HFFc6 (cell line): ENCODE results near the gene NAPSA. TPM values are rescaled to one million over a fixed set of nuclear protein-coding genes. Genes with fewer than 3 reads are reported as not detected.

ENCODE experiments used
- DNase-seq: peaks from one replicate; pipeline ENCODE4 v3.0.0-alpha.2; 2018
- H3K27ac Mint-ChIP-seq: 2 replicates; pipeline ENCODE4 v1.8.0; 2020; ENCODE audit warnings: mild to moderate bottlenecking, mixed read lengths
- H3K27me3 Mint-ChIP-seq: 2 replicates; pipeline ENCODE4 v1.8.0; 2021; ENCODE audit warnings: mild to moderate bottlenecking, moderate library complexity, mixed read lengths; ENCODE audit not compliant: insufficient read depth
- H3K36me3 Mint-ChIP-seq: 2 replicates; pipeline ENCODE4 v1.8.0; 2021; ENCODE audit warnings: low read depth, mixed read lengths
- H3K4me1 Mint-ChIP-seq: 2 replicates; pipeline ENCODE4 v1.8.0; 2020; ENCODE audit warnings: low read depth, mixed read lengths
- H3K4me3 Mint-ChIP-seq: 2 replicates; pipeline ENCODE4 v1.8.0; 2020; ENCODE audit warnings: mild to moderate bottlenecking, moderate library complexity, mixed read lengths
- H3K9me3 Mint-ChIP-seq: 2 replicates; pipeline ENCODE4 v1.8.0; 2020; ENCODE audit warnings: mild to moderate bottlenecking, mixed read lengths
- CTCF ChIP-seq: fragments of 200-600 bp; sonication (generic); IDR thresholded peaks from 2 replicates; pipeline ENCODE4 v1.5.0; 2021; ENCODE audit warnings: antibody characterized with exemption, mild to moderate bottlenecking
- total RNA-seq, 6 experiments: library from RNA; stranded (reverse); fragmentation: NEBNext Ultra II Directional; extraction: Animal tissue kit (Norgen Biotek cat#: 25700); gene quantifications; 2 replicates in 1 of 6; 3 replicates in 5 of 6; pipeline ENCODE4 v1.2.3, GENCODE V29; 2021

Gene NAPSA
- total RNA-seq, 6 experiments from 2014 or later, result 0.12 to 0.66 (median 0.41) TPM; not detected in 2

- Mint-ChIP-seq H3K27ac (peak overlapping the region; percentile 92), H3K9me3 (no peaks in the 10 kb centered on the region), H3K4me1 (peaks cover 32% of the 10 kb centered on the region), H3K36me3 (peaks cover 21% of the 10 kb centered on the region), H3K4me3 (peak overlapping the region; percentile 98), H3K27me3 (peaks cover 10% of the 10 kb centered on the region)
- no peak for DNase-seq
- TF ChIP-seq CTCF, result no peak
Observed at GRCh38 chr19:50383001-50383851, 17.8 kb upstream of the NAPSA start.

- Mint-ChIP-seq H3K27me3 (peaks cover 11% of the 10 kb centered on the region), H3K4me3 (no peak overlapping the region), H3K36me3 (peaks cover 20% of the 10 kb centered on the region), H3K4me1 (peaks cover 25% of the 10 kb centered on the region), H3K9me3 (no peaks in the 10 kb centered on the region), H3K27ac (no peak overlapping the region)
- no peak for TF ChIP-seq CTCF
- DNase-seq, result no peak
Observed at GRCh38 chr19:50381881-50382729, 16.7 kb upstream of the NAPSA start.

GRCh38 chr19:50380751-50381151 lies 15.3 kb upstream of the NAPSA start:
- H3K9me3 Mint-ChIP-seq, result no peaks in the 10 kb centered on the region
- no peak for TF ChIP-seq CTCF
- peaks cover 22% of the 10 kb centered on the region for H3K4me1 Mint-ChIP-seq
- H3K36me3 Mint-ChIP-seq, result peaks cover 20% of the 10 kb centered on the region
- H3K27me3 Mint-ChIP-seq, result peaks cover 11% of the 10 kb centered on the region
- H3K4me3 Mint-ChIP-seq, result no peak overlapping the region
- no peak for DNase-seq
- no peak overlapping the region for H3K27ac Mint-ChIP-seq

- Mint-ChIP-seq H3K27me3 (peaks cover 11% of the 10 kb centered on the region), H3K36me3 (peaks cover 20% of the 10 kb centered on the region), H3K4me1 (peaks cover 16% of the 10 kb centered on the region), H3K9me3 (no peaks in the 10 kb centered on the region), H3K4me3 (no peak overlapping the region), H3K27ac (no peak overlapping the region)
- no peak for TF ChIP-seq CTCF
- no peak for DNase-seq
Observed at GRCh38 chr19:50380137-50380536, 14.7 kb upstream of the NAPSA start.

- H3K27me3 Mint-ChIP-seq, result peaks cover 11% of the 10 kb centered on the region
- no peak for DNase-seq
- peaks cover 20% of the 10 kb centered on the region for H3K36me3 Mint-ChIP-seq
- H3K4me1 Mint-ChIP-seq, result peaks cover 11% of the 10 kb centered on the region
- H3K4me3 Mint-ChIP-seq, result no peak overlapping the region
- no peak for TF ChIP-seq CTCF
- no peak overlapping the region for H3K27ac Mint-ChIP-seq
- H3K9me3 Mint-ChIP-seq, result no peaks in the 10 kb centered on the region
Observed at GRCh38 chr19:50379602-50380001, 14.2 kb upstream of the NAPSA start.
